H1 (cell line): ENCODE measurements around the gene PLA2G1B. TPM values are rescaled to one million over a fixed set of nuclear protein-coding genes. Genes with fewer than 3 reads are reported as not detected.

Source experiments
- CBX5 ChIP-seq: fragments of 300-800, 300-1000 bp; sonication (generic); IDR thresholded peaks from 2 replicates; pipeline ENCODE4 v1.7.1; 2016; ENCODE audit warnings: antibody characterized with exemption, low read length, low read depth
- CHD2 ChIP-seq: IDR thresholded peaks from 2 replicates; pipeline ENCODE4 v1.6.1; 2012; ENCODE audit warnings: low read length, improper control_type of control experiment
- CHD7 ChIP-seq: fragments of 300-600 bp; sonication (generic); IDR thresholded peaks from 2 replicates; pipeline ENCODE4 v1.7.1; 2012; ENCODE audit warnings: low read length, moderate library complexity, mild to moderate bottlenecking, inconsistent platforms; ENCODE audit not compliant: insufficient replicate concordance
- E2F6 ChIP-seq: IDR thresholded peaks from 2 replicates; pipeline ENCODE4 v1.6.1; 2012; ENCODE audit warnings: inconsistent platforms
- FOSL1 ChIP-seq: IDR thresholded peaks from 2 replicates; pipeline ENCODE4 v1.6.1; 2011; ENCODE audit warnings: mild to moderate bottlenecking, low read depth, low read length, moderate library complexity; ENCODE audit not compliant: insufficient read depth
- GTF2F1 ChIP-seq: IDR thresholded peaks from 2 replicates; pipeline ENCODE4 v1.6.1; 2012; ENCODE audit warnings: low read depth, low read length, improper control_type of control experiment, borderline replicate concordance
- MAX ChIP-seq: IDR thresholded peaks from 2 replicates; pipeline ENCODE4 v1.6.1; 2012; ENCODE audit warnings: inconsistent platforms
- RBBP5 ChIP-seq: IDR thresholded peaks from 2 replicates; pipeline ENCODE4 v1.7.1; 2012; ENCODE audit warnings: low read depth, mild to moderate bottlenecking, inconsistent platforms, low read length, moderate library complexity, borderline replicate concordance
- TBP ChIP-seq: IDR thresholded peaks from 2 replicates; pipeline ENCODE4 v1.6.1; 2011; ENCODE audit warnings: low read depth, low read length, improper control_type of control experiment
- polyA plus RNA-seq, 7 experiments: library from polyadenylated mRNA; depleted of rRNA in 3 of 7; stranded (reverse) in 5 of 7; unstranded in 2 of 7; fragments of >200 nt in 5 of 7; fragments of 200-250 nt in 2 of 7; gene quantifications; 1 replicate in 5 of 7; 2 replicates in 1 of 7; 4 replicates in 1 of 7; pipeline versions ENCODE4 v1.2.1 to v1.2.3, GENCODE V29; 2011 to 2013; ENCODE audit warnings: missing spikeins in 2 of 7, mixed read lengths in 2 of 7
- total RNA-seq: library from RNA; stranded (reverse); fragmentation: NEBNext Ultra II Directional; extraction: Animal tissue kit (Norgen Biotek cat#: 25700); gene quantifications from 2 replicates; pipeline ENCODE4 v1.2.1, GENCODE V29; 2021

The PLA2G1B gene
- total and polyA plus RNA-seq, 2 of the 8 experiments (the other 6 are each of a cell fraction or from before 2014, with no cell fraction given): not detected

DNA sequence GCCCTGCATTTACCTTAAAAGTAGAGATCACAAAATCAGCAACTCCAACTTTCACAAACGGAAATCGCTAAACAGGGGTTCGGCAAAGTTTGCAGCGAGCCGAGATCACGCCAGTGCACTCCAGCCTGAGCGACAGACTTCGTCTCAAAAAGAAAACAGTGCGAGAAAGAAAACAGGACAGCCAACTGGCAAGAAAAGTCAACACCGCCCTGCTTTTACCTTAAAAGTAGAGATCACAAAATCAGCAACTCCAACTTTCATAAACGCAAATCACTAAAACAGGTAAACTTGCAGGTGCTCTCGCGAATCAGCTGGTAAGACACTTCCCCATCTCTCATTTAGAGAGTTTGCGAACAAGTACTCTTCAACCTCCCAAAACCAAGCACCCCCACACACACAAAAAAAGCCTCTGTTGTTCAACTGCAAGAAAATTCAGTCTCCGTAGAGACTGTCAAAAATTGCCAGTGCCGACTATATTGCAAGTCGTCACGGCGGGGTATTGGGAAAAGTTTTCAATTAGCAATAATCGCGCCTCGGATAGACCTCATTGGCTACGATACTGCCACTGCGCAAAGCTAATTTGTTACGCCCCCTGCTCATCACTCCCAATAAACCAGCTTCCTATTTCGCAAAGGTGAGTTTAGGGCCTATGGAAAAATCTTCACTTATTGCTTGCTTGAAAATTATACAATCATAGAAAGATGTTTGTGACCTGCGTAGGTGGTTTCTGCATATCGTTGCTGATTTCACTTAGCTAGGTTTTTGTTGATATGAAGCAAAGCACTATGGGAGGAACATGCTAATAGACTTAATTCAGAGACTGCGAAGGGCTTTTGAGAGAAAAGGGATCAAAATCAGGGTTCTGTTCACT is 34.7 kb downstream of the PLA2G1B start, which contains the start of gene RNU4-1 (continued):
- TF ChIP-seq CHD7 (peak; percentile 86), GTF2F1 (peak; percentile 100), FOSL1 (no peak), CHD2 (0 out of 2 replicates have a peak, but pooled peaks have one; percentile 33), CBX5 (no peak), TBP (peak; percentile 99), E2F6 (no peak), RBBP5 (no peak), MAX (no peak)
